Sigmoid colon (tissue), 7 donors: ENCODE data around the gene MSANTD7. TPM values are rescaled to one million over a fixed set of nuclear protein-coding genes. Genes with fewer than 3 reads are reported as not detected.
"Not testable (repeated sequence)": the region's sequence is repeated elsewhere in the genome, so short reads cannot be mapped to it uniquely, and the experiment has no call there.

Source experiments
- DNase-seq: peaks from one replicate; pipeline ENCODE4 v3.0.0-alpha.2; 2019
- H3K27ac ChIP-seq, 4 donors: fragments of 200-600 bp; sonication (generic); one replicate each; pipeline ENCODE4 v1.5.1; 2016 to 2019; ENCODE audit warnings: mild to moderate bottlenecking in 1 of 4
- H3K27me3 ChIP-seq, 3 donors: fragments of 200-600 bp; sonication (generic); one replicate each; pipeline ENCODE4 v1.5.1; 2019; ENCODE audit warnings: mild to moderate bottlenecking in 1 of 3
- H3K36me3 ChIP-seq, 4 donors: fragments of 200-600 bp; sonication (generic); one replicate each; pipeline ENCODE4 v1.5.1; 2016 to 2019
- H3K4me1 ChIP-seq, 4 donors: fragments of 200-600 bp; sonication (generic); one replicate each; pipeline ENCODE4 v1.5.1; 2017 to 2019
- H3K4me3 ChIP-seq, 4 donors: fragments of 200-600 bp; sonication (generic); one replicate each; pipeline ENCODE4 v1.5.1; 2017 to 2019; ENCODE audit warnings: mild to moderate bottlenecking in 2 of 4, moderate library complexity in 1 of 4
- H3K9me3 ChIP-seq, 4 donors: fragments of 200-600 bp in 3 of 4; sonication (generic) in 3 of 4; one replicate each; pipeline versions ENCODE4 v1.5.1 to v1.6.1; 2013 to 2019
- EP300 ChIP-seq, 4 donors: sonication (generic); formaldehyde crosslinking; IDR thresholded peaks; one replicate each; pipeline ENCODE4 v1.6.1; 2017; ENCODE audit warnings: antibody characterized with exemption in 4 of 4
- POLR2A ChIP-seq, 2 donors: fragments of 450-650 bp; IDR thresholded peaks; one replicate each; pipeline ENCODE4 v1.6.1; 2016; ENCODE audit warnings: antibody characterized with exemption in 2 of 2, mild to moderate bottlenecking in 2 of 2, moderate library complexity in 2 of 2
- POLR2AphosphoS5 ChIP-seq, 4 donors: sonication (generic); formaldehyde crosslinking; IDR thresholded peaks; one replicate each; pipeline ENCODE4 v1.6.1; 2017; ENCODE audit warnings: antibody characterized with exemption in 4 of 4
- WGBS, 2 donors: extraction: QIAGEN DNeasy Blood & Tissue Kit; methylation state at CpG; one replicate each; pipeline ENCODE4 v1.1.7; 2013; 5-methylcytosine and 5-hydroxymethylcytosine counted together
- intact Hi-C: fragments of 100-400 bp; cut with DNase I; formaldehyde crosslinking; loops from one replicate; pipeline ENCODE4 v1.15.1; 2023
- polyA plus RNA-seq, 3 donors: library from polyadenylated mRNA; stranded (reverse); fragments of 200-250 nt; gene quantifications; one replicate each; pipeline ENCODE4 v1.2.3, GENCODE V29; 2013
- total RNA-seq, 4 donors: library from RNA; depleted of rRNA; stranded (reverse); fragments of >200 nt; gene quantifications; one replicate each; pipeline ENCODE4 v1.1.0, GENCODE V29; 2016
- TF ChIP-seq, protein P1 (sequence below), 4 experiments: fragments of 450-650 bp in 3 of 4; fragments of 200-600 bp in 1 of 4; IDR thresholded peaks; one replicate each; pipeline ENCODE4 v1.5.1; 2016 to 2019; ENCODE audit warnings: antibody characterized with exemption in 4 of 4, mild to moderate bottlenecking in 3 of 4, moderate library complexity in 2 of 4
- donor health status: healthy with polysubstance abuse.
- donor health status: Bipolar disorder and iron deficiency.
- donor health status: healthy.

Gene MSANTD7
- total and polyA plus RNA-seq, 7 donors, result 3.2 to 8.1 (median 5.1) TPM

DNA sequence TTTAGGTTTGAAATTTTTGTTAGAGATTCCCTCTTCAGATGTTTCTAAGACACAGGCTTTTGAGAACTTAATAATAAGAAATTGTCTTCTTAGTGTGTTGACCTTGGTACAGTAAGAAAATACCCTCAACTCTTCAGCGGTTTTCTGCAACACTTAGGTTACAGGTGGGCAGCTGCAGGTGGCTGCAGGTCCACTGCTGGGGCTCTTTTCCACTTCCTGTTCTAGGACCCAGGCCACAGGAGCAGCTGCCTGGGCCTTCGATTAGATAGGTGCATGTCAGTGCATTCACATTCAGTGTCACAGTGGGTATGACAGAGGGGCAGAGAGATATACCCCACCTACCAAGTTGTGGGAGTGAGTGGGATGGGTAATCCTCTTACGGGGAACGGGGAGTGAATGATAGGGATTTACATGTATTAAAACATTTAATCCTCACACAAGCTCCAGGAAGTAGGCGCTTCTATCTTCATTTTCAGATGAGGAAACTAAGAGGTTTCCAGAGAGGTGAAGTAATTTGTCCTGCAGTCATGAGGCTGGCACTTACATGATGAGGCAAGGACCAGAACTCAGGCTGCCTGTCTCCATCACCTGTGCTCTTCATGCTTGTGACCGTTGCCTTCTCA, 20.3 kb downstream of the MSANTD7 start:
- no peaks in the 10 kb centered on the region for H3K4me1 ChIP-seq
- H3K9me3 ChIP-seq, result no peaks in the 10 kb centered on the region
- no peak overlapping the region for H3K27ac ChIP-seq
- H3K4me3 ChIP-seq, result no peak overlapping the region
- H3K27me3 ChIP-seq, result no peaks in the 10 kb centered on the region
- H3K36me3 ChIP-seq, result peaks cover 0 to 56% (median 9%) of the 10 kb centered on the region in 4 donors
- TF ChIP-seq, protein P1, sequence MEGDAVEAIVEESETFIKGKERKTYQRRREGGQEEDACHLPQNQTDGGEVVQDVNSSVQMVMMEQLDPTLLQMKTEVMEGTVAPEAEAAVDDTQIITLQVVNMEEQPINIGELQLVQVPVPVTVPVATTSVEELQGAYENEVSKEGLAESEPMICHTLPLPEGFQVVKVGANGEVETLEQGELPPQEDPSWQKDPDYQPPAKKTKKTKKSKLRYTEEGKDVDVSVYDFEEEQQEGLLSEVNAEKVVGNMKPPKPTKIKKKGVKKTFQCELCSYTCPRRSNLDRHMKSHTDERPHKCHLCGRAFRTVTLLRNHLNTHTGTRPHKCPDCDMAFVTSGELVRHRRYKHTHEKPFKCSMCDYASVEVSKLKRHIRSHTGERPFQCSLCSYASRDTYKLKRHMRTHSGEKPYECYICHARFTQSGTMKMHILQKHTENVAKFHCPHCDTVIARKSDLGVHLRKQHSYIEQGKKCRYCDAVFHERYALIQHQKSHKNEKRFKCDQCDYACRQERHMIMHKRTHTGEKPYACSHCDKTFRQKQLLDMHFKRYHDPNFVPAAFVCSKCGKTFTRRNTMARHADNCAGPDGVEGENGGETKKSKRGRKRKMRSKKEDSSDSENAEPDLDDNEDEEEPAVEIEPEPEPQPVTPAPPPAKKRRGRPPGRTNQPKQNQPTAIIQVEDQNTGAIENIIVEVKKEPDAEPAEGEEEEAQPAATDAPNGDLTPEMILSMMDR (IDR thresholded peaks at IDR 0.05), result no peak
- TF ChIP-seq POLR2A (IDR thresholded peaks at IDR 0.05) (no peak), POLR2AphosphoS5 (IDR thresholded peaks at IDR 0.05) (no peak), EP300 (IDR thresholded peaks at IDR 0.05) (no peak)
- 90 to 95% methylated on average over 6 of the region's 6 CpGs for WGBS, 2 donors
- intact Hi-C loops, result no loop called here
- DNase-seq, result no peak

DNA sequence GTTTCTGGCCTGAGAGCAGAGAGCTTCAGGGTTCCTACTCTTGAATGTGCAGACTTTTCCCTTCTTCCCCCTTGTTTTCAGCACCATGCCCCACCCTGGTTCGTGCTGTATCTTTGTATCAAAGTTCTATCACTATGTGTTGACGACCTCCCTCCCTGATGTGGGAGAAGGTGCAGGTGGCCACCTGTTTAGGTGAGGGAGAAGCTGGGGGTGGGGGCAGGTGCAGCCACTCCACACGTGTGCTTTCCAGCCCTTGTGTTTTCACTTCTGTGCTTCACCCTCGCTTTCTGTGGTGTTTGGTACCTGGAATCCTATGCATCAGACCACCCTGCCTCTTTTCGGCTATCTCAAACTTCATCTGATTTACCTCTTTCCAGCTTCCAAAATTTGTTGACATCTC, 20.9 kb downstream of the MSANTD7 start:
- Histone ChIP-seq H3K36me3 (peaks cover 0 to 51% (median 9%) of the 10 kb centered on the region in 4 donors), H3K27ac (no peak overlapping the region), H3K27me3 (no peaks in the 10 kb centered on the region), H3K4me1 (no peaks in the 10 kb centered on the region), H3K4me3 (no peak overlapping the region), H3K9me3 (no peaks in the 10 kb centered on the region)
- no peak for DNase-seq
- TF ChIP-seq POLR2AphosphoS5 (IDR thresholded peaks at IDR 0.05), result no peak
- TF ChIP-seq EP300 (IDR thresholded peaks at IDR 0.05), result no peak
- TF ChIP-seq, protein P1 (IDR thresholded peaks at IDR 0.05), result no peak
- no peak for TF ChIP-seq POLR2A (IDR thresholded peaks at IDR 0.05)
- intact Hi-C loops, result no loop called here
- WGBS, 2 donors, result 55 to 83% methylated on average over 5 of the region's 5 CpGs

DNA sequence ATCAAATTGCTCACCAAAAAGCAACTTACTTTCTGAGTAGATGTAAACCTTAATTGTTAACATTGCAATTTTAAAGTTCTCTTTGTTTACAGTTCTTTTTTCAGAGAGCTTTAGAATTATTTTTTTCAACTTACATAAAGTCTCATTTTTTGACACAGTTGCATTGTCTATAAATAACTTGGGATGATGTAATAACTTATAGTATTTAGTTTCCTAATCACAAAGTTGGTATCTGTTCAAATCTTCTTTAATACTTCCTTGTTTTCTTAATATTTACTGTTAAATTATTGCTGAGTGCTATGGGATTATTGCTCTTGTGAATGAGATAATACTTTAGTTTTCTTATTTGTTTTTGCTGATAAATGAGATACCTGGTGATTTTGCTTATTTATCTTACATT, 21.7 kb downstream of the MSANTD7 start:
- TF ChIP-seq POLR2AphosphoS5 (IDR thresholded peaks at IDR 0.05), result no peak
- TF ChIP-seq, protein P1 (IDR thresholded peaks at IDR 0.05), result no peak
- no peak for TF ChIP-seq POLR2A (IDR thresholded peaks at IDR 0.05)
- no peak for TF ChIP-seq EP300 (IDR thresholded peaks at IDR 0.05)
- intact Hi-C loops, result no loop called here
- peaks cover 0 to 46% (median 9%) of the 10 kb centered on the region in 4 donors for H3K36me3 ChIP-seq

DNA sequence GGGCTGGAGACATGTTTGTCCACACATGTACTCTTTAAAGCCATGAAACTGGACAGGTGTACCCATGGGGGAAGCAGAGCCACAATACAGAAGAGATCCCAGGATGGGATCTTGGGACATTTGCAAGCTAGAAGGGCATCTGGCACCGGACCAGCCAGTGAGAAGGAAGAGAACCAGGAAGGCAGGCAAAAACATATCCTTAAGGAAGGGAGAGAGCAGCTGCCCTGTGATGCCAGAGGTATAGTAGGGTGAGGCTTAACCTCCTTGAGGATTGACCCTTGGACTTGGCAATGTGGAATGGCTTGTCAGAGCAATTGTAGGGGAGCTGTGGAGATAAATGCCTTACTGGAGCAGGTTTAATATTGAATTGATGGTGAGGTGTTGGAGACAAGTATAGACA, 22.7 kb downstream of the MSANTD7 start:
- no peak for DNase-seq
- Histone ChIP-seq H3K4me1 (no peaks in the 10 kb centered on the region), H3K9me3 (no peaks in the 10 kb centered on the region), H3K27ac (no peak overlapping the region), H3K27me3 (no peaks in the 10 kb centered on the region), H3K36me3 (peaks cover 0 to 35% (median 9%) of the 10 kb centered on the region in 4 donors), H3K4me3 (no peak overlapping the region)
- intact Hi-C loops, result no loop called here
- 14 to 67% methylated on average over 1 of the region's 1 CpG for WGBS, 2 donors
- TF ChIP-seq EP300 (IDR thresholded peaks at IDR 0.05) (no peak), POLR2AphosphoS5 (IDR thresholded peaks at IDR 0.05) (no peak)

More for the DNA sequence above, 21.7 kb downstream of the MSANTD7 start:
- H3K9me3 ChIP-seq, result no peaks in the 10 kb centered on the region
- H3K27me3 ChIP-seq, result no peaks in the 10 kb centered on the region
- no peaks in the 10 kb centered on the region for H3K4me1 ChIP-seq
- no peak for DNase-seq
- no peak overlapping the region for H3K27ac ChIP-seq
- H3K4me3 ChIP-seq, result no peak overlapping the region

DNA sequence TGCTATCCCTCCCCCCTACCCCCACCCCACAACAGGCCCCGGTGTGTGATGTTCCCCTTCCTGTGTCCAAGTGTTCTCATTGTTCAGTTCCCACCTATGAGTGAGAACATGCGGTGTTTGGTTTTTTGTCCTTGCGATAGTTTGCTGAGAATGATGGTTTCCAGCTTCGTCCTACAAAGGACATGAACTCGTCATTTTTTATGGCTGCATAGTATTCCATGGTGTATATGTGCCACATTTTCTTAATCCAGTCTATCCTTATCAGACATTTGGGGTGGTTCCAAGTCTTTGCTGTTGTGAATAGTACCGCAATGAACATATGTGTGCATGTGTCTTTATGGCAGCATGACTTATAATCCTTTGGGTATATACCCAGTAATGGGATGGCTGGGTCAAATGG, 26.4 kb downstream of the MSANTD7 start:
- H3K4me1 ChIP-seq, intact Hi-C loops, H3K9me3 ChIP-seq, DNase-seq, H3K27me3 ChIP-seq, H3K27ac ChIP-seq, H3K4me3 ChIP-seq: not testable (repeated sequence)
- 97% methylated on average over 6 of the region's 6 CpGs for WGBS, 2 donors
- peaks cover 0 to 45% (median 8%) of the 10 kb centered on the region in 4 donors for H3K36me3 ChIP-seq

DNA sequence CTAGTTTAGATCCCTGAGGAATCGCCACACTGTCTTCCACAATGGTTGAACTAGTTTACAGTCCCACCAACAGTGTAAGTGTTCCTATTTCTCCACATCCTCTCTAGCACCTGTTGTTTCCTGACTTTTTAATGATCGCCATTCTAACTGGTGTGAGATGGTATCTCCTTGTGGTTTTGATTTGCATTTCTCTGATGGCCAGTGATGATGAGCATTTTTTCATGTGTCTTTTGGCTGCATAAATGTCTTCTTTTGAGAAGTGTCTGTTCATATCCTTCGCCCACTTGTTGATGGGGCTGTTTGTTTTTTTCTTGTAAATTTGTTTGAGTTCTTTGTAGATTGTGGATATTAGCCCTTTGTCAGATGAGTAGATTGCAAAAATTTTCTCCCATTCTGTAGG, 26.8 kb downstream of the MSANTD7 start:
- H3K4me3 ChIP-seq, H3K27me3 ChIP-seq, H3K27ac ChIP-seq, H3K4me1 ChIP-seq, H3K9me3 ChIP-seq, DNase-seq, intact Hi-C loops: not testable (repeated sequence)
- 92 to 93% methylated on average over 3 of the region's 3 CpGs for WGBS, 2 donors
- H3K36me3 ChIP-seq, result peaks cover 0 to 49% (median 8%) of the 10 kb centered on the region in 4 donors
